Central memory CD8-positive, alpha-beta T cell (primary cell): ENCODE results near the gene C4orf36.

Experiments
- ATAC-seq: fragments of 150-1000 bp; cut with Tn5 transposase; replicated peaks from 2 replicates; pipeline ENCODE4 v1.10.0; 2022; ENCODE audit warnings: mild to moderate bottlenecking, moderate FRiP score, moderate number of reproducible peaks; ENCODE audit not compliant: poor library complexity, severe bottlenecking; ENCODE audit errors: extremely low read depth
- DNase-seq, 2 donors: peaks; one replicate each; pipeline ENCODE4 v3.0.0; 2021; ENCODE audit warnings: low spot score in 2 of 2
- H3K27ac Mint-ChIP-seq: one replicate; pipeline ENCODE4 v1.8.0; 2022; ENCODE audit warnings: low read depth, mild to moderate bottlenecking, moderate library complexity, mixed read lengths
- H3K27me3 Mint-ChIP-seq: one replicate; pipeline ENCODE4 v1.8.0; 2022; ENCODE audit warnings: mixed read lengths
- H3K36me3 Mint-ChIP-seq: one replicate; pipeline ENCODE4 v1.8.0; 2022; ENCODE audit warnings: mild to moderate bottlenecking, moderate library complexity, mixed read lengths; ENCODE audit not compliant: insufficient read depth
- H3K4me1 Mint-ChIP-seq: one replicate; pipeline ENCODE4 v1.8.0; 2022; ENCODE audit warnings: mixed read lengths
- H3K4me3 Mint-ChIP-seq: one replicate; pipeline ENCODE4 v1.8.0; 2022; ENCODE audit warnings: mild to moderate bottlenecking, moderate library complexity, mixed read lengths
- H3K9me3 Mint-ChIP-seq: one replicate; pipeline ENCODE4 v1.8.0; 2022; ENCODE audit warnings: mixed read lengths

The C4orf36 gene

DNA sequence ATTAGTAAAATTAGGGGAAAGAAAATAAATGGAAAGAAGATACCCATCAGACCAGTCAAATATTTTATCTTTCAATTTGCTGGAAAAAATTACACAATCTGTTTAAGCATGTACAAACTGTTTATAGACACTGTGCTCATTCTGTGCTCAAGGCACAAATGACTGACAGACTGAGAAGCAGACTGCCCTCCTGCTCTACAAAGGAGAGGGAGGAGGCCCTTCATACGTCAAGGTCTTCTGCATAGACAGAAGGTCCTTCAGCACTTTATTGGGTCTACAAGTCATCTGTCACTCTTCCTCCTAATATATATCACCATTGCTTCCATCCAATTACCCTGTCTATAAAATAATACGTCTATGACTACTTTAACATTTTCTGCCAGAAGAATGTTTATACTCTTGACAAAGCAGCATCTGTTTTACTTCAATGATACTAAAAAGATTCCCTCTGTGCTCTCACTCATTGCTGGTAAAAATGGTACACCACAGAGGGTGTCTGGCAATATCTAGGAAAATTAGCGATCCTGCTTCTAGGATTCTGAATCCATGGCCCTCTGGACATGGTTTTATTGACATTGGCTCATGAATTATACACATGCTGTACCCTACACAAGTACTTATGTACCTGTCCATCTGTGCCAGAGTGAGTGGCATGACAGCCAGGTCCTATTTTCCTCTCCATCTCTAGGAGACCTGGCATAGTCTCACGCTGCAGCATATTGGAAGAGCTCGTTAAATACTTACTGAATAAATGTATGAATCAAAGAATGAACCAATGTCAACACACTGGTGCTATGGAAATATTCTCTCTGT is 54.3 kb downstream of the C4orf36 start:
- DNase-seq (no peak), ATAC-seq (no peak)
- Mint-ChIP-seq H3K9me3 (no peaks in the 10 kb centered on the region), H3K36me3 (no peaks in the 10 kb centered on the region), H3K27me3 (peaks cover 25% of the 10 kb centered on the region), H3K4me3 (no peak overlapping the region), H3K27ac (no peak overlapping the region), H3K4me1 (no peaks in the 10 kb centered on the region)

DNA sequence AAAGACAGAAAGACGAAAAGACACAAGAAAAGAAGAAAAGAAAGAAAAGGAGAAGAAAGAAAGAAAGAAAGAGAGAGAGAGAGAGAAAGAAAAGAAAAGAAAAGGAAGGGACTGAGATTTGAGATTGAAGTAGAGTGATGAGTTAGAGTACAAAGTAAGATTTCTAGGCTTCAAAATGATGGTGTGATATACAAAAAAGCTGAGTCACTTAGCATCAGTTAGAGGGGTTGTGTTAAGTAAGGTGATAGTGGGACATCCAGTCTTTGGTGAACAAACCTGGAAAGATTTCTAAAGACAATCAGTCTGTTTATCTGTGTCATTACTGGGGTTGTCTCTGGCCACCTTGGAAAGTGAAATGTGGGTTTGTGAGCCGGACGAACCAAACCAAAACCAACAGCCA is 56.5 kb downstream of the C4orf36 start:
- ATAC-seq (no peak), DNase-seq (no peak)
- Mint-ChIP-seq H3K27me3 (peaks cover 25% of the 10 kb centered on the region), H3K27ac (no peak overlapping the region), H3K36me3 (no peaks in the 10 kb centered on the region), H3K9me3 (no peaks in the 10 kb centered on the region), H3K4me3 (no peak overlapping the region), H3K4me1 (no peaks in the 10 kb centered on the region)

DNA sequence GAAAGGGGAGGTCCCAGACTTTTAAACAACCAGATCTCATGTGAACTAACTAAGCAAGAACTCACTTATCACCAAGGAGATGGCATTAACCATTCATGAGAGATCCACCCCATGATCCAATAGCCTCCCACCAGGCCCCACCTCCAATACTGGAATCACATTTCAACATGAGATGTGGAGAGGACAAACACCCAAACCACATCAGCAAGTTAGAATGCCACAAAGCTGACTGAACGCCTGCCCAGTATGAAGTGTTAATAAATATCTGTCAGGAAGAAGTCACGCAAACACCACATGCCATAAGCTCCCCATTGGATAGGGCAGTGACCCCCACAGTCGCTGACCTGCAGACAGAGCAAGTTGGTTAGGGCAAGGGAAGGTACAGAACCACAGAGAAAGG is 57.3 kb downstream of the C4orf36 start:
- no peaks in the 10 kb centered on the region for H3K36me3 Mint-ChIP-seq

DNA sequence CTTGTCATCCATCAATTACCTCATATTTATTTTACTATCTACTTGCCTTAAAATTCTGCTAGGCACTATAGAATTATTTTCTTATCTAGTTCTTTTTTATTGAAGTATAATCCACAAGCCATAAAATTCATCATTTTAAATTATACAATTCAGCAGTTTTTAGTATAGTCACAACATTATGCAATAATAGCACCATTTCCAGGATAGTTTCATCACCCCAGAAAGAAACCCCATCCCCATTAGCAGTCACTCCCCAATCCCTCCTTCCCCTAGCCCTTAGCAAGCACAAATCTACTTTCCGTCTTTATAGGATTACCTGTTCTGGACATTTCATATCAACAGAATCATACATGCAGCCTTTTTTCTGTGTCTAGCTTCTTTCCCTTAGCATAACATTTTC is 58.6 kb downstream of the C4orf36 start:
- H3K36me3 Mint-ChIP-seq = no peaks in the 10 kb centered on the region
- no peaks in the 10 kb centered on the region for H3K9me3 Mint-ChIP-seq
- H3K4me1 Mint-ChIP-seq = no peaks in the 10 kb centered on the region
- H3K4me3 Mint-ChIP-seq = no peak overlapping the region
- peaks cover 31% of the 10 kb centered on the region for H3K27me3 Mint-ChIP-seq
- no peak overlapping the region for H3K27ac Mint-ChIP-seq
- no peak for DNase-seq
- ATAC-seq = no peak

More for the DNA sequence above, 57.3 kb downstream of the C4orf36 start:
- H3K27ac Mint-ChIP-seq = no peak overlapping the region
- no peaks in the 10 kb centered on the region for H3K4me1 Mint-ChIP-seq
- H3K4me3 Mint-ChIP-seq = no peak overlapping the region
- no peaks in the 10 kb centered on the region for H3K9me3 Mint-ChIP-seq
- DNase-seq (no peak), ATAC-seq (no peak)
- H3K27me3 Mint-ChIP-seq = peaks cover 25% of the 10 kb centered on the region

DNA sequence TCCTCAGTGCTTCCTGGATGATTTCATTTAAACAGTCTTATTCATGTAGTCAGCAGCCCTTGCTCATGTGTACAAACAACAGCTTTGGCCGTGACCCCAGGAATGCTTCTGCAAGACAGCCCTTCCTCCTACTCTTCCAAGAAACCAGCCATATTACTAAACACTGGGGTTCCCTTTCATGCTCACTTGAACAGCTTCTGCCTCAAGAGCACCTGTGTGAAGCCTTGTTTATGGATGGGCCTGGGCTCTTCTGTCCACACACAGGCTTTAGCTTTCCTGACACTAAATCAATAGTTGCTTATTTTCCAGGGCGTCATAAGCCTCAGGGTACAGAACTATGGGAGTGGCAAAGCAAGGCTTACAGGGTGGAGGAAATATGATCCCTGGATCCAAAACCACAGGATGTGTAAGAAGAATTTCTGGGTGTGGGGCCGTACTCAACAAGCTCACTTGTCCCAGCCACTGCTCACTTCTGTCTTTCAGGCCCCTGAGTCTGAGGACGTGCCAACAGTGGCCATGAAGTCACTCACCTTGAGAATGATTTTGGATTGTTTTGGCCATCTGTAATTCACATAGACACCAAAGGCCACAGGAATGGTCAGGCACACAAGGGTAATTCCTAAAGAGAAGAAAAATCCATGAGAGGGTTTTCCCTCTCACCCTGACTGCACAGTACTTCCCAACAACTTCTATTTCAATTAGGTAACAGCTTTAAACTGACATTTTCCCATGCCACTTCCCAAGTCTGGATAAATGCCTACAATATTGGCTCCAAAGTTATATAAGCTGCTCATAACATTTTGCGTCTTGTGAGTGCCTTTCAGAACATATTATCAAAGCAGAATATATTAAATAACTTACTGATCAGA is 60.7 kb downstream of the C4orf36 start:
- Mint-ChIP-seq H3K27ac (no peak overlapping the region), H3K4me3 (no peak overlapping the region), H3K27me3 (peaks cover 38% of the 10 kb centered on the region), H3K36me3 (peaks cover 1% of the 10 kb centered on the region), H3K9me3 (no peaks in the 10 kb centered on the region), H3K4me1 (no peaks in the 10 kb centered on the region)
- ATAC-seq (no peak), DNase-seq (no peak)
